HCT116 (cell line): Measurements from ENCODE around the gene GLYATL3.

ENCODE experiments used
- CTCF ChIP-seq, 3 experiments: fragments of 200-600 bp in 1 of 3; sonication (generic) in 1 of 3; IDR thresholded peaks in 2 of 3; conservative IDR thresholded peaks in 1 of 3; 2 replicates each; pipeline ENCODE4 v1.5.1; 2012 to 2017; ENCODE audit warnings: low read depth in 2 of 3, low read length in 2 of 3, antibody characterized with exemption in 1 of 3, borderline replicate concordance in 1 of 3, control low read depth in 1 of 3, mild to moderate bottlenecking in 1 of 3, mixed read lengths in 1 of 3, mixed run types in 1 of 3, moderate library complexity in 1 of 3; ENCODE audit not compliant: insufficient read depth in 1 of 3
- EZH2phosphoT487 ChIP-seq: fragments of 200-600 bp; IDR thresholded peaks from 2 replicates; pipeline ENCODE4 v1.6.1; 2018; ENCODE audit warnings: antibody characterized with exemption, borderline replicate concordance
- POLR2AphosphoS5 ChIP-seq: IDR thresholded peaks from 2 replicates; pipeline ENCODE4 v1.6.1; 2011; ENCODE audit warnings: mild to moderate bottlenecking, low read depth, low read length, moderate library complexity
- RAD21 ChIP-seq: IDR thresholded peaks from 2 replicates; pipeline ENCODE4 v1.6.1; 2012; ENCODE audit warnings: low read depth, mild to moderate bottlenecking
- SIN3A ChIP-seq: IDR thresholded peaks from 2 replicates; pipeline ENCODE4 v1.6.1; 2012; ENCODE audit warnings: low read depth

- no peak for TF ChIP-seq EZH2phosphoT487
- no peak for TF ChIP-seq CTCF (IDR thresholded peaks at IDR 0.05 in 2 of 3, conservative IDR thresholded peaks at IDR 0.05 in 1 of 3; ENCODE audit: borderline replicate concordance in 1 of 3, insufficient read depth in 1 of 3, low read depth in 2 of 3, low read length in 2 of 3)
- no peak for TF ChIP-seq SIN3A
- no peak for TF ChIP-seq POLR2AphosphoS5
- no peak for TF ChIP-seq RAD21
These were observed 42.0 kb upstream of the GLYATL3 start for GRCh38 chr6:49457771-49458170.
